PC-3 (cell line): Measurements from ENCODE around the gene RHBDD3. TPM values are rescaled to one million over a fixed set of nuclear protein-coding genes. Genes with fewer than 3 reads are reported as not detected.

ENCODE experiments used
- ATAC-seq: fragments of 200-7000 bp; cut with Tn5 transposase; 2 replicates; pipeline ENCODE4 v1.9.1; 2020; ENCODE audit warnings: mild to moderate bottlenecking, moderate library complexity
- BruUV-seq: library from RNA; stranded (reverse); fragments of 400-500 nt; replicated peaks from 2 replicates; lab custom pipeline; 2021; lab: Mats Ljungman, UMichigan
- CTCF ChIA-PET: fragments of 300-600 bp; sonication (Branson Sonifier 250); formaldehyde crosslinking; loops from one replicate; lab custom pipeline; 2022; ENCODE audit warnings: antibody characterized with exemption; lab: Charles Lee
- POLR2A ChIA-PET: fragments of 300-600 bp; sonication (Branson Sonifier 250); formaldehyde crosslinking; loops from one replicate; lab custom pipeline; 2022; ENCODE audit warnings: antibody characterized with exemption; ENCODE audit not compliant: unreplicated experiment; lab: Charles Lee
- DNase-seq: peaks from one replicate; pipeline ENCODE4 v3.0.0-alpha.2; 2015
- H2AFZ ChIP-seq: fragments of 300-600 bp; sonication (generic); 2 replicates; pipeline ENCODE4 v1.6.0; 2016; ENCODE audit warnings: antibody characterized with exemption, low read length
- H3F3A ChIP-seq: fragments of 300-600 bp; sonication (generic); one replicate; pipeline ENCODE4 v1.6.0; 2017; ENCODE audit warnings: antibody characterized with exemption, low read length, control low read depth, mild to moderate bottlenecking; ENCODE audit not compliant: unreplicated experiment
- H3K27ac ChIP-seq: fragments of 300-600 bp; sonication (generic); 2 replicates; pipeline ENCODE4 v1.5.1; 2016; ENCODE audit warnings: mild to moderate bottlenecking, low read length
- H3K27me3 ChIP-seq: fragments of 300-600 bp; sonication (generic); 2 replicates; pipeline ENCODE4 v1.6.1; 2016; ENCODE audit warnings: low read length, mixed read lengths
- H3K36me3 ChIP-seq: fragments of 300-600 bp; sonication (generic); 2 replicates; pipeline ENCODE4 v1.6.1; 2016; ENCODE audit warnings: low read depth, mixed run types, low read length, mixed read lengths
- H3K4me1 ChIP-seq: fragments of 300-600 bp; sonication (generic); 2 replicates; pipeline ENCODE4 v1.5.1; 2016; ENCODE audit warnings: low read length; ENCODE audit not compliant: insufficient read depth
- H3K4me2 ChIP-seq: fragments of 300-600 bp; sonication (generic); 2 replicates; pipeline ENCODE4 v1.6.0; 2016; ENCODE audit warnings: low read length
- H3K4me3 ChIP-seq: fragments of 300-600 bp; sonication (generic); 2 replicates; pipeline ENCODE4 v1.5.1; 2016; ENCODE audit warnings: mild to moderate bottlenecking, low read length, mixed read lengths
- H3K79me2 ChIP-seq: fragments of 300-600 bp; sonication (generic); 2 replicates; pipeline ENCODE4 v1.6.1; 2017; ENCODE audit warnings: low read length, mixed read lengths
- H3K9ac ChIP-seq: fragments of 300-600 bp; sonication (generic); 2 replicates; pipeline ENCODE4 v1.6.0; 2016; ENCODE audit warnings: mild to moderate bottlenecking, low read length
- H3K9me2 ChIP-seq: fragments of 300-600 bp; sonication (generic); replicated peaks from 2 replicates; pipeline ENCODE4 v1.6.1; 2016; ENCODE audit warnings: mixed run types, low read length, mixed read lengths
- H3K9me3 ChIP-seq: fragments of 300-600 bp; sonication (generic); 2 replicates; pipeline ENCODE4 v1.6.1; 2016; ENCODE audit warnings: low read length, mixed read lengths
- H4K20me1 ChIP-seq: fragments of 300-600 bp; sonication (generic); 2 replicates; pipeline ENCODE4 v1.6.1; 2016; ENCODE audit warnings: low read length, mixed read lengths
- CTCF ChIP-seq: fragments of 300-600 bp; sonication (generic); conservative IDR thresholded peaks from 2 replicates; pipeline ENCODE4 v1.5.1; 2017; ENCODE audit warnings: antibody characterized with exemption, low read depth, mild to moderate bottlenecking, low read length
- EZH2 ChIP-seq: fragments of 300-600 bp; sonication (generic); IDR thresholded peaks from one replicate; pipeline ENCODE4 v1.6.1; 2017; ENCODE audit warnings: antibody characterized with exemption, mild to moderate bottlenecking, low read length; ENCODE audit not compliant: unreplicated experiment
- EZH2phosphoT487 ChIP-seq: fragments of 300-600 bp; sonication (generic); IDR thresholded peaks from 2 replicates; pipeline ENCODE4 v1.6.1; 2018; ENCODE audit warnings: mild to moderate bottlenecking, antibody characterized with exemption, low read length, borderline replicate concordance
- intact Hi-C: fragments of 100-400 bp; cut with micrococcal nuclease; formaldehyde crosslinking; loops from 2 replicates; pipeline ENCODE4 v1.9.0; 2023
- total RNA-seq: library from RNA; depleted of rRNA; stranded (reverse); fragments of >200 nt; gene quantifications from 2 replicates; pipeline ENCODE4 v1.2.3, GENCODE V29; 2014

Gene RHBDD3
- total RNA-seq, 1 experiment from 2014 or later: 23.7 TPM

GRCh38 chr22:29310065-29310862 is 42.5 kb upstream of the RHBDD3 start:
- peaks cover 32% of the 10 kb centered on the region for H3K79me2 ChIP-seq
- intact Hi-C loops: no loop called here
- BruUV-seq: no TSS peak
- peak overlapping the region; percentile 97 for H3K27ac ChIP-seq
- peaks cover 43% of the 10 kb centered on the region for H3K4me1 ChIP-seq
- TF ChIP-seq CTCF: no peak
- ATAC-seq (no peak), DNase-seq (no peak)
- H3K9ac ChIP-seq: peak overlapping the region; percentile 54
- no peaks in the 10 kb centered on the region for H3K36me3 ChIP-seq
- ChIA-PET POLR2A (interaction anchor here (0.6 kb wide), 1 partner anchor 11 kb away, joined by 3 read pairs; no protein-coding TSS in a partner anchor), CTCF (no interaction called here)
- H3K9me2 ChIP-seq: no peaks in the 10 kb centered on the region
- H3K9me3 ChIP-seq: no peaks in the 10 kb centered on the region
- peaks cover 5% of the 10 kb centered on the region; the same call in 1 of the 2 replicates for H3K27me3 ChIP-seq
- no peak overlapping the region for H2AFZ ChIP-seq
- H4K20me1 ChIP-seq: no peaks in the 10 kb centered on the region
- H3F3A ChIP-seq: no peaks in the 10 kb centered on the region
- H3K4me3 ChIP-seq: no peak overlapping the region
- H3K4me2 ChIP-seq: peak overlapping the region; percentile 58

- H3K9me3 ChIP-seq: no peaks in the 10 kb centered on the region
- no peaks in the 10 kb centered on the region for H3K27me3 ChIP-seq
- H3K79me2 ChIP-seq: peaks cover 32% of the 10 kb centered on the region
- H2AFZ ChIP-seq: no peak overlapping the region
- H3K4me2 ChIP-seq: peak overlapping the region; percentile 89
- H4K20me1 ChIP-seq: no peaks in the 10 kb centered on the region
- CTCF ChIA-PET: no interaction called here
- intact Hi-C loops: loop anchor here (5.0 kb wide), 1 partner anchor 38 kb away; no protein-coding TSS in a partner anchor
- BruUV-seq: no TSS peak
- peak overlapping the region; percentile 89 for H3K9ac ChIP-seq
- peak overlapping the region; percentile 97 for H3K27ac ChIP-seq
- peaks cover 43% of the 10 kb centered on the region for H3K4me1 ChIP-seq
- H3F3A ChIP-seq: no peaks in the 10 kb centered on the region
- no peak for TF ChIP-seq CTCF
- TF ChIP-seq EZH2: no peak
- no peak for TF ChIP-seq EZH2phosphoT487
- peak; percentile 25 for DNase-seq
- peak overlapping the region; percentile 79 for H3K4me3 ChIP-seq
- no peaks in the 10 kb centered on the region for H3K9me2 ChIP-seq
- ATAC-seq: no peak
- POLR2A ChIA-PET: no interaction called here
- no peaks in the 10 kb centered on the region for H3K36me3 ChIP-seq
These were observed 41.7 kb upstream of the RHBDD3 start for GRCh38 chr22:29309332-29310064.
